H1 (cell line): Measurements from ENCODE around the gene CCIN. TPM values are rescaled to one million over a fixed set of nuclear protein-coding genes. Genes with fewer than 3 reads are reported as not detected.

Experiments
- CTCF ChIA-PET: fragments of 300-600 bp; sonication (Branson Sonifier 250); formaldehyde crosslinking; loops from one replicate; lab custom pipeline; 2021; ENCODE audit not compliant: partially characterized antibody; lab: Charles Lee
- POLR2A ChIA-PET: fragments of 300-600 bp; sonication (Branson Sonifier 250); formaldehyde crosslinking; loops from one replicate; lab custom pipeline; 2021; ENCODE audit warnings: inconsistent platforms; ENCODE audit not compliant: partially characterized antibody; lab: Charles Lee
- DNase-seq, 2 experiments: peaks; one replicate each; pipeline versions ENCODE4 v3.0.0 to v3.0.0-alpha.2; 2010 to 2022; ENCODE audit warnings: low spot score in 2 of 2, low read depth in 1 of 2, mixed read lengths in 1 of 2
- FAIRE-seq: peaks from 2 replicates; lab custom pipeline; 2011; peaks lifted over from hg19 to GRCh38; lab: Jason Lieb, UNC
- H2AFZ ChIP-seq: 2 replicates; pipeline ENCODE4 v1.8.1; 2012; ENCODE audit warnings: low read length, inconsistent platforms
- H2AK5ac ChIP-seq: 2 replicates; pipeline ENCODE4 v1.6.1; 2013; ENCODE audit warnings: low read depth, low read length
- H2BK120ac ChIP-seq: replicated peaks from 2 replicates; pipeline ENCODE3; 2013; ENCODE audit warnings: low read depth, low read length, inconsistent platforms
- H2BK12ac ChIP-seq: 2 replicates; pipeline ENCODE4 v1.6.1; 2013; ENCODE audit warnings: low read depth, low read length
- H2BK15ac ChIP-seq: 2 replicates; pipeline ENCODE4 v1.6.1; 2013; ENCODE audit warnings: low read length
- H2BK20ac ChIP-seq: 2 replicates; pipeline ENCODE4 v1.6.1; 2013; ENCODE audit warnings: low read length
- H2BK5ac ChIP-seq: 2 replicates; pipeline ENCODE4 v1.6.1; 2013; ENCODE audit warnings: low read depth, low read length
- H3K14ac ChIP-seq: 2 replicates; pipeline ENCODE4 v1.6.1; 2013; ENCODE audit warnings: inconsistent platforms; ENCODE audit not compliant: insufficient read length
- H3K18ac ChIP-seq: 2 replicates; pipeline ENCODE4 v1.6.1; 2013; ENCODE audit warnings: low read length; ENCODE audit errors: extremely low read depth
- H3K23ac ChIP-seq: 2 replicates; pipeline ENCODE4 v1.6.1; 2013; ENCODE audit warnings: inconsistent platforms; ENCODE audit not compliant: insufficient read length
- H3K23me2 ChIP-seq: 2 replicates; pipeline ENCODE4 v1.6.1; 2013; ENCODE audit warnings: low read depth, low read length
- H3K27ac ChIP-seq: 2 replicates; pipeline ENCODE4 v1.6.1; 2011; ENCODE audit warnings: low read depth, low read length, inconsistent platforms
- H3K27me3 ChIP-seq, 4 experiments: replicated peaks in 1 of 4; 1 replicate in 1 of 4; 2 replicates in 3 of 4; pipeline versions ENCODE4 v1.6.1 to v1.8.1; 2011 to 2013; ENCODE audit warnings: low read length in 3 of 4, mild to moderate bottlenecking in 3 of 4, inconsistent platforms in 2 of 4, mixed read lengths in 2 of 4, moderate library complexity in 1 of 4; ENCODE audit not compliant: control insufficient read depth in 3 of 4, insufficient read depth in 3 of 4; ENCODE audit errors: extremely low read depth in 1 of 4
- H3K36me3 ChIP-seq, 4 experiments: 2 replicates each; pipeline versions ENCODE4 v1.6.1 to v1.8.1; 2011 to 2013; ENCODE audit warnings: mild to moderate bottlenecking in 4 of 4, low read length in 3 of 4, moderate library complexity in 2 of 4, control low read depth in 1 of 4, inconsistent platforms in 1 of 4; ENCODE audit not compliant: insufficient read depth in 4 of 4, control insufficient read depth in 2 of 4
- H3K4ac ChIP-seq: replicated peaks from 2 replicates; pipeline ENCODE3; 2013; ENCODE audit warnings: low read length, low read depth, mixed read lengths, inconsistent platforms; ENCODE audit not compliant: insufficient read length
- H3K4me1 ChIP-seq, 4 experiments: replicated peaks in 1 of 4; 1 replicate in 1 of 4; 2 replicates in 3 of 4; pipeline versions ENCODE4 v1.6.1 to v1.8.1; 2011 to 2013; ENCODE audit warnings: low read length in 3 of 4, inconsistent platforms in 2 of 4, mixed read lengths in 1 of 4; ENCODE audit not compliant: insufficient read depth in 4 of 4, control insufficient read depth in 3 of 4
- H3K4me2 ChIP-seq, 2 experiments: 2 replicates each; pipeline versions ENCODE4 v1.6.1 to v1.8.1; 2011 to 2013; ENCODE audit warnings: low read depth in 2 of 2, low read length in 2 of 2, control low read depth in 1 of 2, inconsistent platforms in 1 of 2, mild to moderate bottlenecking in 1 of 2; ENCODE audit not compliant: insufficient read depth in 1 of 2
- H3K4me3 ChIP-seq, 4 experiments: fragments of 200-600, 300-600 bp in 1 of 4; sonication (generic), shearing (Covaris generic), sonication (Bioruptor Twin) in 1 of 4; 2 replicates each; pipeline versions ENCODE4 v1.5.1 to v1.8.1; 2011 to 2016; ENCODE audit warnings: low read length in 4 of 4, low read depth in 3 of 4, control low read depth in 2 of 4, inconsistent platforms in 2 of 4, mild to moderate bottlenecking in 2 of 4, mixed read lengths in 1 of 4, moderate library complexity in 1 of 4; ENCODE audit not compliant: insufficient read depth in 2 of 4; ENCODE audit errors: extremely low read depth in 1 of 4
- H3K56ac ChIP-seq: replicated peaks from 2 replicates; pipeline ENCODE3; 2013; ENCODE audit warnings: low read depth, mild to moderate bottlenecking, mixed read lengths, low read length, inconsistent platforms; ENCODE audit not compliant: insufficient read length
- H3K79me1 ChIP-seq: 2 replicates; pipeline ENCODE4 v1.6.1; 2013; ENCODE audit warnings: low read depth, low read length, control low read depth
- H3K79me2 ChIP-seq, 2 experiments: 2 replicates each; pipeline versions ENCODE4 v1.6.1 to v1.8.1; 2012 to 2013; ENCODE audit warnings: low read length in 2 of 2, mild to moderate bottlenecking in 2 of 2, inconsistent platforms in 1 of 2; ENCODE audit not compliant: insufficient read depth in 2 of 2, control insufficient read depth in 1 of 2
- H3K9ac ChIP-seq, 4 experiments: replicated peaks in 1 of 4; 1 replicate in 1 of 4; 2 replicates in 3 of 4; pipeline versions ENCODE4 v1.6.1 to v1.8.1; 2011 to 2013; ENCODE audit warnings: low read depth in 3 of 4, low read length in 3 of 4, control low read depth in 2 of 4, mild to moderate bottlenecking in 2 of 4, moderate library complexity in 2 of 4, inconsistent platforms in 1 of 4; ENCODE audit errors: extremely low read depth in 1 of 4
- H3K9me3 ChIP-seq, 2 experiments: 2 replicates each; pipeline versions ENCODE4 v1.6.1 to v1.8.1; 2012 to 2013; ENCODE audit warnings: mild to moderate bottlenecking in 2 of 2, moderate library complexity in 2 of 2, control low read depth in 1 of 2, inconsistent platforms in 1 of 2, low read depth in 1 of 2, low read length in 1 of 2, mixed read lengths in 1 of 2; ENCODE audit not compliant: insufficient read depth in 2 of 2
- H4K20me1 ChIP-seq, 2 experiments: replicated peaks in 1 of 2; 2 replicates each; pipeline versions ENCODE3 to v1.8.1; 2011 to 2013; ENCODE audit warnings: inconsistent platforms in 2 of 2, low read length in 2 of 2, mild to moderate bottlenecking in 1 of 2; ENCODE audit not compliant: insufficient read depth in 2 of 2, control insufficient read depth in 1 of 2
- H4K5ac ChIP-seq: 2 replicates; pipeline ENCODE4 v1.6.1; 2013; ENCODE audit warnings: low read length, low read depth, mixed read lengths, inconsistent platforms; ENCODE audit not compliant: insufficient read length
- H4K8ac ChIP-seq: 2 replicates; pipeline ENCODE4 v1.8.0; 2013; ENCODE audit warnings: mild to moderate bottlenecking, moderate library complexity, low read length, inconsistent platforms; ENCODE audit not compliant: insufficient read depth; ENCODE audit errors: extremely low read depth
- H4K91ac ChIP-seq: replicated peaks from 2 replicates; pipeline ENCODE3; 2013; ENCODE audit warnings: low read length, mixed read lengths, inconsistent platforms; ENCODE audit not compliant: insufficient read length
- SP1 ChIP-seq: IDR thresholded peaks from 2 replicates; pipeline ENCODE4 v1.6.1; 2011; ENCODE audit warnings: low read depth, low read length
- WGBS, 2 experiments: shearing (Covaris generic) in 1 of 2; methylation state at CpG; one replicate each; pipeline versions ENCODE4 v1.1.6 to v1.1.7; 2013 to 2015; ENCODE audit warnings: low lambda C conversion rate in 2 of 2, mixed read lengths in 2 of 2, inconsistent platforms in 1 of 2, low coverage in 1 of 2, missing lambda C conversion rate in 1 of 2; ENCODE audit not compliant: insufficient replicate concordance in 2 of 2, insufficient coverage in 1 of 2, insufficient read length in 1 of 2; ENCODE audit errors: extremely low coverage in 1 of 2, missing lambda C conversion rate in 1 of 2; 5-methylcytosine and 5-hydroxymethylcytosine counted together
- polyA plus RNA-seq, 7 experiments: library from polyadenylated mRNA; depleted of rRNA in 3 of 7; stranded (reverse) in 5 of 7; unstranded in 2 of 7; fragments of >200 nt in 5 of 7; fragments of 200-250 nt in 2 of 7; gene quantifications; 1 replicate in 5 of 7; 2 replicates in 1 of 7; 4 replicates in 1 of 7; pipeline versions ENCODE4 v1.2.1 to v1.2.3, GENCODE V29; 2011 to 2013; ENCODE audit warnings: missing spikeins in 2 of 7, mixed read lengths in 2 of 7
- total RNA-seq: library from RNA; stranded (reverse); fragmentation: NEBNext Ultra II Directional; extraction: Animal tissue kit (Norgen Biotek cat#: 25700); gene quantifications from 2 replicates; pipeline ENCODE4 v1.2.1, GENCODE V29; 2021

The CCIN gene
- total and polyA plus RNA-seq, 2 of the 8 experiments (the other 6 are each of a cell fraction or from before 2014, with no cell fraction given), result 0.19 to 0.21 TPM

DNA sequence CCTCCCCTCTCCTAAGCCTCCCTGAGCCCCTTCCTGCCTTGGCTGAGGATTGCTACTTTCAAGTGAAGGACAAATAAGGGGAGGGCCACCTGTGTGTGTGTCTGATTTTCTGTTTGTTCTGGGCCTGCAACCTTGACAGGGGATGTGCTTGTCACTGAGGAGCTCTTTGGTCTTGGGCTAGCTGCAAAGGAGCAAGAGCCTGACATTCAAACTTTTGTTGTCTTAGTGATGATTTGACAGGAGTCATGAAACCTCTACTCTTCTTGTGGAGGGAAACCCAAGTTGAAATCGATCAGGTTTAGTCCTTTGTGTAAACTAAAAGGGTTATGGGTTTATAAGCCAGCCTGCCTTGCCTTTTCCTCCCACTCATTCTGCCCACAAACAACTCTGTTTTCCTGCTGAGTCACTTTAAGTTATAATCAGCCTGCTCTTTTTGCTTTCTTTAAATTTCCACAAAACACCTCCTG is 38.4 kb downstream of the CCIN start:
- Histone ChIP-seq H4K8ac (no peak overlapping the region), H4K20me1 (peaks cover 12 to 37% of the 10 kb centered on the region in 2 experiments), H3K14ac (no peak overlapping the region), H2BK15ac (no peak overlapping the region), H3K27ac (no peak overlapping the region), H3K27me3 (no peaks in the 10 kb centered on the region), H3K4me2 (no peak overlapping the region), H2BK5ac (no peak overlapping the region), H4K5ac (no peak overlapping the region), H3K4me1 (no peaks in the 10 kb centered on the region; a peak in 1 of 7 replicates), H3K18ac (no peak overlapping the region), H3K79me1 (peaks cover 15% of the 10 kb centered on the region), H3K4ac (no peak overlapping the region), H3K56ac (no peak overlapping the region), H3K23ac (no peak overlapping the region), H3K23me2 (no peaks in the 10 kb centered on the region), H2BK12ac (no peak overlapping the region), H3K9ac (no peak overlapping the region), H3K4me3 (no peak overlapping the region), H2AFZ (no peak overlapping the region), H3K36me3 (peaks cover 35 to 98% (median 77%) of the 10 kb centered on the region in 4 experiments), H3K79me2 (peaks cover 3 to 65% of the 10 kb centered on the region in 2 experiments; a peak in 2 of 4 replicates), H4K91ac (no peak overlapping the region), H2AK5ac (no peak overlapping the region), H3K9me3 (no peaks in the 10 kb centered on the region), H2BK120ac (no peak overlapping the region), H2BK20ac (no peak overlapping the region)
- DNase-seq, result no peak
- ChIA-PET CTCF (interaction anchor here (0.9 to 1.5 kb wide), 3 partner anchors 9 to 121 kb away, joined by 3 to 4 read pairs (median 3); no protein-coding TSS in a partner anchor), POLR2A (interaction anchor here (1.3 to 1.5 kb wide), 3 partner anchors 9 to 51 kb away, joined by 3 to 6 read pairs (median 6); partner anchors contain the start of genes CLTA and GNE)
- 75% methylated on average over 1 of the region's 1 CpG; no CpG with 5 or more reads in 1 of the 2 experiments for WGBS, 2 experiments
- no peak for FAIRE-seq
- TF ChIP-seq SP1, result no peak
